ENCODE results near the gene SUV39H1.
A peak's percentile ranks its signal among the peaks of the same experiment; 100 is the strongest.
"Not testable (repeated sequence)": the region's sequence is repeated elsewhere in the genome, so short reads cannot be mapped to it uniquely, and the experiment has no call there.

Gene SUV39H1

GRCh38 chrX:48689208-48689920 is 7.2 kb upstream of the SUV39H1 start:
- Histone ChIP-seq H3K4me3 (ENCODE audit: low read depth, low read length) (no peak overlapping the region), H3K36me3 (ENCODE audit: control insufficient read depth, insufficient read depth, low read length) (no peaks in the 10 kb centered on the region), H3K4me1 (ENCODE audit: control insufficient read depth, insufficient read depth, low read length) (no peaks in the 10 kb centered on the region), H3K9me3 (ENCODE audit: control insufficient read depth, insufficient read depth, low read length) (no peaks in the 10 kb centered on the region), H3K27me3 (ENCODE audit: control insufficient read depth, insufficient read depth, low read length) (no peaks in the 10 kb centered on the region), H3K9ac (ENCODE audit: low read depth, low read length) (no peak overlapping the region)

- H3K4me1 ChIP-seq (ENCODE audit: control insufficient read depth, insufficient read depth, low read length); H3K36me3 ChIP-seq (ENCODE audit: control insufficient read depth, insufficient read depth, low read length); H3K4me3 ChIP-seq (ENCODE audit: low read depth, low read length); H3K27me3 ChIP-seq (ENCODE audit: control insufficient read depth, insufficient read depth, low read length); H3K9me3 ChIP-seq (ENCODE audit: control insufficient read depth, insufficient read depth, low read length); H3K9ac ChIP-seq (ENCODE audit: low read depth, low read length): not testable (repeated sequence)
Measured at GRCh38 chrX:48691746-48692145, 4.8 kb upstream of the SUV39H1 start.

- Histone ChIP-seq H3K9ac (ENCODE audit: low read depth, low read length) (no peak overlapping the region), H3K4me3 (ENCODE audit: low read depth, low read length) (no peak overlapping the region), H3K27me3 (ENCODE audit: control insufficient read depth, insufficient read depth, low read length) (no peaks in the 10 kb centered on the region), H3K4me1 (ENCODE audit: control insufficient read depth, insufficient read depth, low read length) (peaks cover 6% of the 10 kb centered on the region), H3K36me3 (ENCODE audit: control insufficient read depth, insufficient read depth, low read length) (peaks cover 7% of the 10 kb centered on the region), H3K9me3 (ENCODE audit: control insufficient read depth, insufficient read depth, low read length) (no peaks in the 10 kb centered on the region)
Measured at GRCh38 chrX:48694776-48695533, 1.6 kb upstream of the SUV39H1 start.

GRCh38 chrX:48695534-48695896 is 1.0 kb upstream of the SUV39H1 start:
- Histone ChIP-seq H3K36me3 (ENCODE audit: control insufficient read depth, insufficient read depth, low read length) (peaks cover 13% of the 10 kb centered on the region), H3K9ac (ENCODE audit: low read depth, low read length) (no peak overlapping the region), H3K27me3 (ENCODE audit: control insufficient read depth, insufficient read depth, low read length) (no peaks in the 10 kb centered on the region), H3K9me3 (ENCODE audit: control insufficient read depth, insufficient read depth, low read length) (no peaks in the 10 kb centered on the region), H3K4me3 (ENCODE audit: low read depth, low read length) (peak overlapping the region; percentile 71), H3K4me1 (ENCODE audit: control insufficient read depth, insufficient read depth, low read length) (peaks cover 6% of the 10 kb centered on the region)

- H3K9ac ChIP-seq (ENCODE audit: low read depth, low read length), result no peak overlapping the region
- peaks cover 17% of the 10 kb centered on the region for H3K36me3 ChIP-seq (ENCODE audit: control insufficient read depth, insufficient read depth, low read length)
- no peaks in the 10 kb centered on the region for H3K9me3 ChIP-seq (ENCODE audit: control insufficient read depth, insufficient read depth, low read length)
- H3K4me1 ChIP-seq (ENCODE audit: control insufficient read depth, insufficient read depth, low read length), result peaks cover 6% of the 10 kb centered on the region
- H3K4me3 ChIP-seq (ENCODE audit: low read depth, low read length), result peak overlapping the region; percentile 71
- no peaks in the 10 kb centered on the region for H3K27me3 ChIP-seq (ENCODE audit: control insufficient read depth, insufficient read depth, low read length)
Measured at GRCh38 chrX:48695925-48696300, 621 bp upstream of the SUV39H1 start.

GRCh38 chrX:48696909-48697727 is 584 bp downstream of the SUV39H1 start:
- Histone ChIP-seq H3K9me3 (ENCODE audit: control insufficient read depth, insufficient read depth, low read length) (no peaks in the 10 kb centered on the region), H3K4me3 (ENCODE audit: low read depth, low read length) (peak overlapping the region; percentile 71)

GRCh38 chrX:48698306-48698705 is 1.8 kb downstream of the SUV39H1 start:
- Histone ChIP-seq H3K27me3 (ENCODE audit: control insufficient read depth, insufficient read depth, low read length) (no peaks in the 10 kb centered on the region), H3K4me1 (ENCODE audit: control insufficient read depth, insufficient read depth, low read length) (peaks cover 6% of the 10 kb centered on the region), H3K9ac (ENCODE audit: low read depth, low read length) (no peak overlapping the region), H3K9me3 (ENCODE audit: control insufficient read depth, insufficient read depth, low read length) (no peaks in the 10 kb centered on the region), H3K4me3 (ENCODE audit: low read depth, low read length) (no peak overlapping the region), H3K36me3 (ENCODE audit: control insufficient read depth, insufficient read depth, low read length) (peaks cover 25% of the 10 kb centered on the region)

More at GRCh38 chrX:48696909-48697727, 584 bp downstream of the SUV39H1 start:
- Histone ChIP-seq H3K27me3 (ENCODE audit: control insufficient read depth, insufficient read depth, low read length) (no peaks in the 10 kb centered on the region), H3K9ac (ENCODE audit: low read depth, low read length) (peak overlapping the region; percentile 60), H3K4me1 (ENCODE audit: control insufficient read depth, insufficient read depth, low read length) (peaks cover 6% of the 10 kb centered on the region), H3K36me3 (ENCODE audit: control insufficient read depth, insufficient read depth, low read length) (peaks cover 22% of the 10 kb centered on the region)

GRCh38 chrX:48700246-48700645 is 3.7 kb downstream of the SUV39H1 start:
- Histone ChIP-seq H3K4me3 (ENCODE audit: low read depth, low read length) (no peak overlapping the region), H3K4me1 (ENCODE audit: control insufficient read depth, insufficient read depth, low read length) (peaks cover 6% of the 10 kb centered on the region), H3K9me3 (ENCODE audit: control insufficient read depth, insufficient read depth, low read length) (no peaks in the 10 kb centered on the region), H3K36me3 (ENCODE audit: control insufficient read depth, insufficient read depth, low read length) (peaks cover 25% of the 10 kb centered on the region), H3K9ac (ENCODE audit: low read depth, low read length) (no peak overlapping the region), H3K27me3 (ENCODE audit: control insufficient read depth, insufficient read depth, low read length) (no peaks in the 10 kb centered on the region)

- Histone ChIP-seq H3K9ac (ENCODE audit: low read depth, low read length) (no peak overlapping the region), H3K9me3 (ENCODE audit: control insufficient read depth, insufficient read depth, low read length) (no peaks in the 10 kb centered on the region), H3K4me3 (ENCODE audit: low read depth, low read length) (no peak overlapping the region), H3K27me3 (ENCODE audit: control insufficient read depth, insufficient read depth, low read length) (no peaks in the 10 kb centered on the region), H3K36me3 (ENCODE audit: control insufficient read depth, insufficient read depth, low read length) (peaks cover 25% of the 10 kb centered on the region), H3K4me1 (ENCODE audit: control insufficient read depth, insufficient read depth, low read length) (peaks cover 6% of the 10 kb centered on the region)
Measured at GRCh38 chrX:48700951-48701653, 4.6 kb downstream of the SUV39H1 start.

GRCh38 chrX:48702032-48702431 is 5.5 kb downstream of the SUV39H1 start:
- Histone ChIP-seq H3K4me1 (ENCODE audit: control insufficient read depth, insufficient read depth, low read length) (peaks cover 6% of the 10 kb centered on the region), H3K27me3 (ENCODE audit: control insufficient read depth, insufficient read depth, low read length) (no peaks in the 10 kb centered on the region), H3K9ac (ENCODE audit: low read depth, low read length) (no peak overlapping the region), H3K9me3 (ENCODE audit: control insufficient read depth, insufficient read depth, low read length) (no peaks in the 10 kb centered on the region), H3K4me3 (ENCODE audit: low read depth, low read length) (no peak overlapping the region), H3K36me3 (ENCODE audit: control insufficient read depth, insufficient read depth, low read length) (peaks cover 28% of the 10 kb centered on the region)

GRCh38 chrX:48702716-48703115 is 6.2 kb downstream of the SUV39H1 start:
- Histone ChIP-seq H3K9ac (ENCODE audit: low read depth, low read length) (no peak overlapping the region), H3K9me3 (ENCODE audit: control insufficient read depth, insufficient read depth, low read length) (no peaks in the 10 kb centered on the region), H3K36me3 (ENCODE audit: control insufficient read depth, insufficient read depth, low read length) (peaks cover 28% of the 10 kb centered on the region), H3K27me3 (ENCODE audit: control insufficient read depth, insufficient read depth, low read length) (no peaks in the 10 kb centered on the region), H3K4me3 (ENCODE audit: low read depth, low read length) (no peak overlapping the region), H3K4me1 (ENCODE audit: control insufficient read depth, insufficient read depth, low read length) (peaks cover 6% of the 10 kb centered on the region)
